Superior temporal gyrus (tissue), 1 donor: ENCODE results near the gene CHRNA5.

Source experiments
- DNase-seq: peaks from one replicate; pipeline ENCODE4 v3.0.0-alpha.2; 2016; ENCODE audit errors: extremely low spot score

Gene CHRNA5

DNA sequence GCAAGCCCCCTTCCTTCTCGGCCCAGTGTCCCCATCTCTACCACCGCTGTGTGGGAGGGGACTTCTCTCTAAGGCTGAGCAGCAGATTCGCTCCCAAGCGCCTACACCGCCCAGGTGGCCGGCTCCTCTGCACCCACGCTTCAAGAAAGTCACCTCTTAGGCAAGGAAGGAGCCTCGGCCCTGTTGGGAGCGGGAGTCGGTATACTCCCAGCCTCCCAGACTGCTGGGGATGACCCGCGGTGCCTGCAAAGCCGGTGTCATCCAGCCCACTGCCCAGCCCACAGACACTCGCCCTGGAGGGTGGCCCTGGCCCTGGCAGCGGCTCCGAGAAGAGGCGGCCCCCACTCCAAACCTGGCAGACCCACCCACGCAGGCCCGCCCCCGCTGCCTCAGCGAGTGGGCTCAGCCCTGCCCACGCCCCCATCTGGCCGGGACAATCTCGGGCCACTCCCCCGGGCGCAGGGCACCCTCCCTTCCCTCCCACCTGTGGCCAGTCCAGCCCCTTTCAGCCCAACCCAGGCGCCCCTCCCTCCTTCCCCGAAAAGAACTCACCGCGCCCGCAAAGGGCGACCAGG is 75.3 kb downstream of the CHRNA5 start:
- no peak for DNase-seq

DNA sequence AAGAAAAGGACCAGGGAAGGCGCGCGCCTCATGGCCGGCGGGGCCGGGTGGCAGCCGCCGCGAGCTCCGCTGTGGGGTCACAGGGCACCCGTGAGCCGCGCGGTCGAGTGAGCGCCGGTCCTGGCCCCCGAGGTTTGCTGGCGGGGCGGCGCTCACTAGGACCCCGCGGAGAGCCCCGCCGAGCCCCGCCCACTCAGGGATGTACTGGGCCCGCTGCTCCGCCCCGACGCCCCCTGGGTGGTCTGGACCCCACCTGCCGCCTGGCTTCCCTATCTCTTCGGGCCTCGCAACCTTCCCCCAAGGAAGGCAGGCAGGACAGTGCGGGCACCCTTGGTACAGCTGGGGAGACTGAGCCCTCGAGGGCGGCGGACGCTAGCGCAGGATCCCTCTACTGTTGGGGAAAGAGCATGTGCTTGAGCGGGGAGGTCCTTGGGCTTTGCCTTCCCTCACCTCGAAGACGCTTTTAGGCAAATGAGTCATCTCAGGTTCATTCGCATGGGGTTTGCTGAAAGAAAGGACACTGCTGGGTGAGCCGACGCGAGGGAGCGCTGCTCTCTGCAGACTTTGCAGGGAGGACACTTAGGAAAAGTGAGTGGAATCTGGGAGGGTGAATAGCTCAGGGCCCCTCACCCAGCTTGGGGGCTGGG is 75.9 kb downstream of the CHRNA5 start, which contains the start of gene CHRNB4:
Gene CHRNB4 (minus strand): TSS at position 109 of the 647 bp plus-strand sequence. CDS start 77 bp downstream, at position 32.
- DNase-seq, result no peak

DNA sequence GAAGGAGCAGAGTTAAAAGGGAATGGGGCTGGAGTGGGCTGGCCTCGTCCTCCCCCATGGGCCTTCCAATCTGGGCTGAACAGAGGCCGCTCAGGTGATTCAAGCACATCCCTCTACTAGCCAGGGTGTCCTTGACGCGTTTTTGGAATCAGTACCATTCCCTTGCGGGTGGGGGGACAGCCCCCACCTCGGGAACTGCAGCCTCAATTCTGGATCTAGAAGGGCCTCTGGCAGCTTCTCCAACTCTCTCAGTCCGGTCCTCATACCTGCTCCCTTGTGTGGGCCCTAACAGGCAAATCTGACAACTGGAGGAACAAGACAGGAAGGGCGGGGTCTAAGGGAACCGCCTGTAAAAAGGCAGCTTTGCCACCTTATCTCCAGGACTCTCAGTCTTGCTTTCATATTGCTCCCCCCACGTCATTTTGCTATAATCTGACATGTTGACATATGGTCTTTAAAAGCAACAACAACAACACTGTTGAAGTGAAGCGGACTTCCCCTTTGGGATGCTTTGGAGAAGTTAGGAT is 76.5 kb downstream of the CHRNA5 start:
- no peak for DNase-seq

DNA sequence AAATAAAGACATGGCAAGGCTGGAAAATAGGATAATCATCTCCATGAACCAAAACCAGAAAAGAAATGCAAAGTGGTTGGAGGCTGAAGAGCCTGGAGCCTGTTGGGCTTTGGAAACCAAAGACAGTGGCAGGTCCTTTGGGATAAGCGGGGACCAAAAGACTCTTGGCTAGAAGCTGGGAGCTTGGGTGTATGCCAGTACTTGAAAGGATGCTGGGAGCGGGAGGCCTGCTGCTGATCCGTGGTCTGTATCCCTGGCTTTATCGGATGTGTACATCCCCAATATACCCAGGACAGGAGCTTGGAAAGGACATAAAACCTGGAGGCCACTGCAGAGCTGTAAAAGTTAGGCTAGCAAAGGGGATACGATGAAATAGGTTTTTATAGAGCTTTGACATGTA is 77.0 kb downstream of the CHRNA5 start:
- no peak for DNase-seq
